HG02885 (cell line): ENCODE data around the gene PITX3.
"Not testable (repeated sequence)": the region's sequence is repeated elsewhere in the genome, so short reads cannot be mapped to it uniquely, and the experiment has no call there.

Experiments used
- ATAC-seq: cut with Tn5 transposase; IDR thresholded peaks from one replicate; pipeline ENCODE4 v1.9.1; 2021; ENCODE audit warnings: mild to moderate bottlenecking; ENCODE audit not compliant: unreplicated experiment, poor library complexity

PITX3 gene

DNA sequence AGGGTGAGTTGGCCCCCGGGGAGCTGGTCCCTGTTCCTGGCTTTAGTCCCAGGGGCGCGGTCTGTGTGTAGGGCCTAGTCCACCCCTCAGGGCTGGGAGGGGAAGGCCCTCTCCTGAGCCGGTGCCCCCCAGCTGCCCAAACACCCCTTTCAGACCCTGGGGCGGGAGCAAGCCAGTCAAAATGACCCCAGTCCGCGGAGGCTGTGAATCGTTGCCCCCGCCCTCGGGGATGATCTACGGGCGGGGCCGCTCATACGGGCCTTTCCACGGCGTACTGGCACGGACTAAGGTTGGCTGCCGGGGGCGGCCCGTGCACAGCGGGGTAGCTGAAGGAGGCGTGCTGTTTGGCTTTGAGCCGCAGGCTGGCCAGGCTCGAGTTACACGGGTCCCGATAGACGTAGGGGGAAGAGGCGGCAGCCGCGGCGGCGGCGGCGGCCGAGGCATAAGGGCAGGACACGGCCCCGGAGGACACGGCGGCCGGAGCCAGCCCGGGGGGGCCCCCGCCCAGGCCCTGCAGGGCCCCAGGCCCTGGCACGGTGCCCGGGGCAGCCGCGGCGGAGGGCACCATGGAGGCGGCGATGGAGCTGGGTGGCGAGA is 10.9 kb downstream of the PITX3 start:
- no peak for ATAC-seq

DNA sequence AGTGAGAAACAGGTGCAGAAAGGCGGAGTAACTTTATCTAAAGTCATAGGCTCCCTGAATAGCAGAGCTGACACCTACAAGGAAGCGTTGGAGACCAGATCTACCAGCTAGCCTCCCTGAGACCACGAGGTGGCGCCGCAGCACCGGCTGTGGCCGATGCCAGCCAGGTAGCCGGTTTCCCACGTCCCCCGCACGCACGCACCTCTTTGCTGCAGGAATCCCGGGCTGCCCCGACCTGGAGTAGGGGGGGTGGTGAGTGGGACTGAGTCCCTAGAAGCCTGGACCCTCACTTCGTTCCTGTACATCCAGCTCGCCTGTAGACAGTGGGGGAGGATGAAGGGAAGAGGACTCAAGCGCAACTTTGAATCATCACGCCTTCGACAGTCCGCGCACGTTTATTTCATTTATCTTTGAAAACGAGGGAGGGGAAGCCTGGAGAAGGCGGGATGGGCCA is 11.5 kb downstream of the PITX3 start:
- ATAC-seq: peak; percentile 49

DNA sequence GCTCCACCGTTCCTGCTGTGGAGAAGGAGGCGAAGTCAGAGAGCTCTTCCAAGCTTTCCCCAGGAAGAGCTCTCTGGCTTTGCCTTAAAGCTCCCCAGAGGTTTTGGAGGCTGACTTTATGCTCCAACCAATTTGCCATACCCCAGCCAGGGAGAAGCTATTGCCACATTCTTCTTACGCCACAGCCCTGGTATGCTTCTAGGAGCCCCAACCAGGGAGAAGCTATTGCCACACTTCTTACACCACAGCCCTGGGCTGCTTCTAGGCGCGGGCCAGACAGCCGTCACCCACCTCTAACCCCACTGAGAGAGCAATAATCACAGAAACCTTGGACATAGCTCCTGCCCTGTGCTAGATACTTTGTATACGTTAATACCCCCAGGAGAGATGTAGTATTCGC is 14.3 kb downstream of the PITX3 start:
- ATAC-seq: no peak

DNA sequence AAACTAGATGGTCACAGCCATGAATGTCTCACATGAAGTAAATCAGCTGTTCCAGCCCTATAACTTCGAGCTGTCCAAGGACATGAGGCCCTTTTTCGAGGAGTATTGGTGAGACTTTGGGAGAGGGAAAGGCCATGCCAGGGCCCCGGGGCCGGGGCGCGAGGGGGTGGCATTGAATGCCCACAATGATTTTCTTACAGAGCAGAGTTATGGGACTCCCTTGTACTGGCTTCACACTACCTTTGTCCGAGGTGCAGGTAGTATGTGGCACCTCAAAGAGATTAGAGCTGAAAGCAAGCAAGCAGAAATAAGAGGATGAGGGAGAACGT is 14.8 kb downstream of the PITX3 start:
- ATAC-seq: no peak

DNA sequence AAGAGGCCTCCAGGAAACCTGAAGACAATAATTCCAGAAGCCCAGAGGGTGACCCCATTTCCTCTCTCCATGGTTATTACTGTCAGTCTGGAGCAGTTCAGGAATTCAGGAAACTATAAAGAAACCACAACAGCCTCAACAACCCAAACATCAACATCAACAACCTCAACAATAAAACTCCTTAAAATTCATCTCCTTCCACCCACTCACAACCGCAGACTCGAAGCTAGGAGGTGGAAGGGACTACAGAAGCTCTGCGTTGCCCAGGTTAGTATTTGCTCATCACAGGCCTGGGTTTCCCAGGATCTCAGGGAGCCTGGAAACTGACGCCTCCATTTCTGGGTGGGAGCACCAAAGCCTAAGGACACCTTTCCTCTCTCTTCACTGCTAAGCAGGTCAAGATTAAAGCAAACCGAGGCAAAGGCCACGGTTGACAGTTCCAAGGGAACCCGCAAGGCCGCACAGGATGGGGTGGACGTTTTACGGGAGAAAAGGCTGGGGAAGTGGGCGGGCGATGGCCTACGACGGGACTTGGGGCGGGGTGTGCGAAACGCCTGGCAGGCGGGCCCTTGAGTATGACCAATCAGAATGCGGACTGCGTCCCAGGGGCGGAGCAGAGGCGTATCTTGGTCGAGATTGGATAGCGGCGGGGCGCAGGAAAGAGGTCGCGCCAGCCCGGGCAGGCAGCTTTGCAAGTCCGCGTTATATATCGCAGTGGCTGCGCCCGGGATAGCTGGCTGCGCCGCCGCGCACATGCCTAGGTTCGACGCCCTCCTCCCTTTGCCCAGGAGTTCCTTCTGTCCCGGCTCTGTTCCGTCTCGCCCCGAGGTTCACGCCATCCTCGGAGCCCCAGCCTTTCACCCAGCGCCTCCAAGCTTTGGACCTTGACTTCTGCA is 15.4 kb downstream of the PITX3 start, which contains the start of gene ELOVL3:
TSS of gene ELOVL3 (plus strand) at position 654 of the 896 bp plus-strand sequence. CDS start 250 bp downstream, outside the sequence.
- peak; percentile 93 for ATAC-seq

DNA sequence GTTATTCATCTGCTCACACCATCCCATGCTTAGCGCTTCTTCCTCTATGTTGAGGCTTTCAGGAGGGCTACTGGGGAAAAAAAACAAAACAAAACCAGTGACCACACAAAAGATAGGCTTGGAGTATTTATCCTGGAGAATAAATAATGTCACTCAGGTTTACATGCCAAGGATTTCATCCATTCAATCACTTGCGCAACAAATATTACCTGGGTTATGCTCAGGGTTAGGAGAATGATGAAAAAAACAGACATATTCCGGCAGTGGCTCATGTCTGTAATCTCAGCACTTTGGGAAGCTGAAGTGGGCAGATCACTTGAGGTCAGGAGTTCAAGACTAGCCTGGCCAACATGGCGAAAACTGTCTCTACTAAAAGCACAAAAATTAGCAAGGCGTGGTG is 18.5 kb downstream of the PITX3 start:
- no peak for ATAC-seq

DNA sequence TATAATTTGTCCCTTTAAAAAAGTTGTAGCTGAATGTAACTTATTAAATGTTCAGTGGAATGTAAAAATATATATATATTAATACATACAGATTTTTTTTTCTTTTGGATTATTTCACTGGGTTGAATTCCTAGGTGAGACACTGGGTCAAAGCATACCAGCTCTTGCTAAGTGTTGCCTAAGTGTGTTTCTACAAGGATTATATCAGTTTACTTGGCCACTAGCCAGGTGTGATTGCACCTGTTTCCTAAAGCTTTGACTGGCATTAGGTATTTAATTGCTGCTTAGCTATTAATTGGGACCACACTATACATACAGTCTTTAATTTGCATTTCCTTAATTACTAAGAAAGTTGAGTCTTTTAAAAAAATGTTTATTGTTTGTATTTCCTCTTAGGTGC is 20.7 kb downstream of the PITX3 start:
- ATAC-seq: no peak

DNA sequence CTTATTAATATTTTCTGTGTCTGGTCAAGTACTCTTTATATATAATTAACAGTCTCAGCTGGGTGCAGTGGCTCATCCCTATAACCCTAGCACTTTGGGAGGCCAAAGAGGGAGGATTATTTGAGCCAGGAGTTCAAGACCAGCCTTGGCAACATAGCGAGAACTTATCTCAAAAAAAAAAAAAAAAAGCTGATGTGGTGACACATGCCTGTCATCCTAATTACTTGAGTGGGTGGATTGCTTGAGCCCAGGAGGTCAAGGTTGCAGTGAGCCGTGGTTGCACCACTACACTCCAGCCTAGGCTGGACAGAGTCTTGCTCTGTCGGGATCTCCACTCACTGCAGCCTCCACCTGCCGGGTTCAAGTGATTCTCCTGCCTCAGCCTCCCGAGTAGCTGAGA is 21.9 kb downstream of the PITX3 start:
- ATAC-seq: no peak

DNA sequence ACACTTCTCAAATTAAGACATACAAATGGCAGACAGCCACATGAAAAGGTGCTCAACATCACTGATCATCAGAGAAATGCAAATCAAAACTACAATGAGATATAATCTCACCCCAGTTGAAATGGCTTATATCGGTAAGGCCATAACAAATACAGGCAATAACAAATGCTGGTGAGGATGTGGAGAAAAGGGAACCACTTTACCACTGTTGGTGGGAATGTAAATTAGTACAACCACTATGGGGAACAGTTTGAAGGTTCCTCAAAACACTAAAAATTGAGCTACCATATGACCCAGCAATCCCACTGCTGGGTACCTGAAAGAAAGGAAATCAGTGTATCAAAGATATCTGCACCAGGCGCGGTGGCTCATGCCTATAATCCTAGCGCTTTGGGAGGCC is 27.7 kb downstream of the PITX3 start:
- not testable (repeated sequence) for ATAC-seq

DNA sequence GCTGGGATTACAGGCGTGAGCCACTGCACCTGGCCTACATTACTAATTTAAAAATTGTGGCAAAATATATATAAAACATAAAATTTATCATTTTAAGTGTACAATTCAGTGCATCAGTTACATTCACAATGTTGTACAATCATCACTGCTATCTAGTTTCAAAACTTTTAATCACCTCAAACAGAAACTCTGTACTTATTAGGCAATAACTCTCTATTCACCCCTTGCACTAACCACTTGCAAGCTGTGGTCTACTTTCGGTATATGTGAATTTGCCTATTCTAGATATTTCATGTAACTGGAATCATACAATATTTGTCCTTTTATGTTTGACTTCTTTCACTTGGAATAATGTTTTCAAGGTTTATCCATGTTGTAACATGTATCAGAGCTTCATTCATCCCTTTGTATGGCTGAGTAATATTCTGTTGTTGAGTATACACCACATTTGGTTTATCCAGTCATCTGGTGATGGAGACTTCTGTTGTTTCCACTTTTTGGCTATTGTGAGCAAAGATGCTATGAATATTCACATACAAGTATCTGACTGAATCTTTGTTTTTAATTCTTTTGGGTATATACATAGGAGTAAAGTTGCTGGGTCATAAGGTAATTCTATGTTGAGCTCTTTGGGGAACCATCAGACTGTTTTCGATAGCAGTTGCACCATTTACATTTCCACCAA is 29.6 kb downstream of the PITX3 start:
- ATAC-seq: no peak

DNA sequence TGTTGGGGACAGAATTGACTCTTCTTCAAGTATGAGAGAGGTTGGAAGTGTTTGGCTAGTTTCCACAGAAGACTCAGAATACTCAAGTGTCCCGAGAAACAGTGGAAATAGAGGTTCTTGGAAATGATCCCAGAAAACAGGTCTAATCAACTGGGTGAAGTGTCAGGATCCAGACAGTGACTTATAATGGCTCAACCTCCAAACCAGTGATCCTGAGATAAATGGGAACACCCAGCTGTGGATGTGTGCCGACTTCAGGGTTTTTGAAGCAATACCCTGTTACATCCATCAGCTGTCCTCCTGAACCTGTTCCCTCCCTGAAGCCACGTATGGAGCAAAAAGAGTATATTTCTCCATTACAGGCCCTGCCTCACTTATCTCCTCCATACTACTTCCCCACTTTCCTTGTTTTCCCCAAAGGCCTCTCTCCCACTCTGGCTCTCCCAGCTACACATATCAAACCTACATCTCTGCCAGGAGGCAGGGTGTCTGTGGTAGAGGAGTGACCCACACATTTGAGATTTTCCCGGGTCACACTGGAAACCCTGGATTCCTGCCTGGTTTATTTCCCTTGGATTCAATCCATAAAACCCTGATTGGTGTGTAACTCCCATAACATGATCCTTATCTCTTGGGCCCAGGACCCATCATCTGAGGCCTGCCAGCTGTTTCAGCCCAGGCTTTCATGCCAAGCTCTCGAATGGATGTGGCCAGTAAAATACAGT is 32.8 kb downstream of the PITX3 start:
- ATAC-seq: no peak

DNA sequence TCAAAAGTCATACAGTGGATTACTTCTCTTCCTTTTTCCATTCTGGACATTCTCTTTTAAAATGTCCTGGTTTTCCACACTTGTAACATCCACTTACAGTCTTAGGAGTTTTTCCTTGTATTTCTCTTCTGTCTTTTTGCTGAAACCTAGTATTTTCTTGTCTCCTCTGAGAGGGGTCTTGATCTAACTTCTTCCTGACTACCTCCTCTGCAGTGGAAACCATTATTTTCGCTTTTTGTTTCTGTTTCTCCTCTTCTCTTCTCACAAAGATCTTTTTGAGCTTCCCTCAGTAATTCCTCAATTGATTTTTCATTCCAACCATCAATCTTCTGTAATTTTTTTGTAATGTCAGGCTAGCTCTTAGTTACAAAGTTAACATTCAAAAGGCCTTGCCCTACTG is 38.9 kb downstream of the PITX3 start:
- ATAC-seq: no peak

DNA sequence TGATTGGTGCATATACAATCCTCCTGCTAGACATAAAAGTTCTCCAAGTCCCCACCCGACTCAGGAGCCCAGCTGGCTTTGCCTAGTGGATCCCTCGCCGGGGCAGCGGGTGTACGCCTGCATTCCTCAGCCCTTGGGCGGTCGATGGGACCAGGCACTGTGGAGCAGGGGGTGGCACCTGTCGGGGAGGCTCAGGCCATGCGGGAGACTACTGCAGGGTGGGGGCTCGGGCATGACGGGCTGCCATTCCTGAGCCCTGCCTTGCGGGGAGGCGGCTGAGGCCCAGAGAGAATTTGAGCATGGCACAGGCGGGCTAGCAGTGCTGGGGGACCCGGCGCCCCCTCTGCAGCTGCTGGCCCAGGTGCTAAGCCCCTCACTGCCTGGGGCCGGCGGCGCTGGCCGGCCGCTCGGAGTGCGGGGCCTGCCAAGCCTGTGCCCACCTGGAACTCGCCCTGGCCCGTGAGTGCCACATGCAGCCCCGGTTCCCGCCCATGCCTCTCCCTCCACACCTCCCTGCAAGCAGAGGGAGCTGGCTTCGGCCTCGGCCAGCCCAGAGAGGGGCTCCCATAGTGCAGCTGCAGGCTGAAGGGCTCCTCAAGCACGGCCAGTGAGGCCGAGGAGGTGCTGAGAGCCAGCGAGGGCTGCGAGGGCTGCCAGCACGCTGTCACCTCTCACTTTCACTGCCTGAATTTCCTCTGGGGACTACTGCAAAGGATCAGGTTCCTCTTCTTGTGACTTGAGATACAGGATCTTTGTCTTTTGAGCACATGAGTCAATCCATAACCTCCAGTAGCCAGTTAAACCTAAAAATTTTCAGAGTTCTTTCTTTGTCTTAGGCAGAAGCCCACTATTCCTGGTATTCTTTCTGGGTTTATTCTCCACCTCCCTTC is 40.3 kb downstream of the PITX3 start:
- ATAC-seq: no peak

DNA sequence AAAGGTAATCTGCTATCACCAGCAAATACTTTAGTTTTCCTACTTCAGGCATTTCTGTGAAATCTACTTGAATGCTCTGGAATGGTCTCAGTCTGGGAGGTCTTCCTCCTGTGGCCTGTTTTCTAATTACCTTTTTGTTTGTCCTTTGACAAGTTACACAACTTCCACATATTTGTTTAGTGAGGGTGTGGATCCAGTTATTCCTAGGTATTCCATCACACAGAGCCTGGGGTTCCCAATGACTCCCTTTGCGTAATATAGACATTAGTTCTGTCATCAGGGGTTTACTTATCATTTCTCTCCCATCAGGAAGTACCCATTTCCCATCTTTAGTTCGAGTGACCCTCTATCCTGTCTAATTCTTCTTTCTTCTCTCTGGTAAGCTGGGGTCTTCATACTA is 43.3 kb downstream of the PITX3 start:
- ATAC-seq: no peak

DNA sequence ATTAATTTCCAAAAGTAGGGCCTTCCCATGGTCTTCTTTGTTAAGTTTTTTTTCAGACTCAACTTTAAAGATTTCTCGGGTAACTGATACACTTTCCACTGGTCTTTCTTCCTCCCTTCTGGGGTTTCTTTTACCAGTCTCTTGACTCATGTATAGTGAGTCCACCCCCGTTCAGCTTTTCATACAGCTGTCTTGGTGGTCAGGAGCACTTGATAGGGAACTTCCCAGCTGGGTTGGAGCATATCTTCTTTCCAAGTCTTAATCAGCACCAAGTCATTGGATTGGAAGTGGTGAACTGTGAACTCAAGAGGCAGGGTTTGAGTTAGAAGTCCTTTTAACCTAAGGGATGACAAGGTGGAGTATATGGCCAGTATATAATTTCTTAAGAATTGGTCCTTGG is 44.4 kb downstream of the PITX3 start:
- no peak for ATAC-seq

DNA sequence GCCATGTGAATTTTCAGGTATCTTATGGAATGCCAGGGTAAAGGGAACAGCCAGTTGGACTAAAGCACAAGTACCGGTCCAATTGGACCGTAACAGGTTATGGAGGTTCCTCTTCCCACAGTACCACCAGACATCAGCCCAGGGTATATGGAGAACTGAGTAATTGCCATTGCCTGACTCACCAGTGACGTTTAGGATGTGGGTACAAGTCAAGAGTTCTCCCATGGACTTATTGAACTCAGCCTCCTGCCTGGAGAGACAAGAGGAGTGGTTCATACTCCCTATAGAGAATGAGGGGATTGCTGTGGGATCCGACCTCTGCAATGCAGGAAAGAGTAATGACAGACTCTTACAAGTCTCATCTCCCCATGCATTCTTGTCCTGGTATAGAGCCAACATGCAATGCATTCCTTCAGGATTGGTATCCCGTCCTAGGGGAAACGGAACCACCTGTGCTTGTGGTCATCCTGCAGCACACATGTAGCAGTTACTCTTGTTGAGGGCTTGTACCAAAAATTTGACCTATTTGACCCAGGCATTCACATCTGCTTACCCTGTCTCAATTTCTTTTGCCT is 45.9 kb downstream of the PITX3 start:
- ATAC-seq: no peak

DNA sequence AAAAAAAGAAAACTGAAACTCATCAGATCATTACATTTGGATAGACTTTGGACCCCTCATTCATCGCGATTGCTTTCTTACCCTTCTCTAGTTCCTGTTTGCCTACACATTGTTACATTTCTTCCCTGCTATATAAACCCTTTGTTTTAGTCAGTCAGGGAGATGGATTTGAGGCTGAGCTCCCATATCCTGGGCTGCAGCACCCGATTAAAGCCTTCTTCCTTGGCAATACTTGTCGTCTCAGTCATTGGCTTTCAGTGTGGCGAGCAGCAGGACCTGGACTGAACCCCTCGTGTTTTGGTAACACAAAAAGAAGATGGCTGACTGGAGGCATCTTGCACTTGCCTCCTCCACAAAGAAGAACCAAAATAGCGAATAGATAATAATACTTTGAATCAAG is 49.4 kb downstream of the PITX3 start:
- ATAC-seq: no peak

DNA sequence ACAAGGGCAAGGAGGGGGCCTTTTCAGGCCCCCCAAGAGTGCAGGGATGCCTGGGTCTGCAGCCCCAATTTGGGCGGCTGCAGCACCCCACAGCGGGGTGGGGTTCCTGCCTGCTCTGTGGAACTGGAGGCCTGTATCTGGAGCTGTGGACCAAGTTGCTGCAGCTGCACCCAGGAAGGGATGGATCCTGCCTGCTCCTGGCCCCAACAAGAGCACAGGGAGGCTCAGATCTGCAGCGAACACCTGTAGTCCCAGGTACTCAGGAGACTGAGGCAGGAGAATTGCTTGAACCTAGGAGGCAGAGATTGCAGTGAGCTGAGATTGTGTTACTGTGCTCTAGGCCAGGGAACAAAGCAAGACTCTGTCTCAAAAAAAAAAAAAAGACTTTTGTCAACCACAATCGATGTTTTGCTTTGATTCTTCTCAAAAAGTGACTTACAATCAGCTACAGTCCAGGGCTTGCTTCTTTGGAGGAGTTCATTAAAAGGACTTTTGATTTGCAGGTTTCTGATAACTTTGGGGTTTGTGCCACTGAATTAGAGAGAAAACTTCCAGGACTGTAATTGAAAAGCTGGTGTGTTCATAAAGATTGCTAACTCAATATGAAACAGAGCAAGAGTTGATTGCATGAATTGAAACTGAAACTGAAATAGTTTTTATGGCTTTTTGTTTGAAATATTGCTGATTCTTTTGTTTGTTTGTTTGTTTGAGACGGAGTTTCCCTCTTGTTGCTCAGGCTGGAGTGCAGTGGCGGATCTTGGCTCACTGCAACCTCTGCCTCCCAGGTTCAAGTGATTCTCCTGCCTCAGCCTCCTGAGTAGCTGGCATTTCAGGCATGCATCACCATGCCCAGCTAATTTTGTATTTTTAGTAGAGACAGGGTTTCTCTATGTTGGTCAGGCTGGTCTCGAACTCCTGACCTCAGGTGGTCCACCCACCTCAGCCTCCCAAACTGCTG is 52.1 kb downstream of the PITX3 start:
- ATAC-seq: not testable (repeated sequence)
